Cardiac fibroblast (primary cell): ENCODE results near the gene PARP16.

Experiments used
- DNase-seq, 2 donors: peaks; one replicate each; pipeline versions ENCODE4 v3.0.0 to v3.0.0-alpha.2; 2010; ENCODE audit warnings: low read depth in 2 of 2
- H3K4me3 ChIP-seq, 2 donors: replicated peaks in 1 of 2; 1 replicate in 1 of 2; 2 replicates in 1 of 2; pipeline ENCODE4 v1.5.1; 2011; ENCODE audit warnings: low read depth in 2 of 2, low read length in 2 of 2, mild to moderate bottlenecking in 2 of 2, moderate library complexity in 1 of 2
- CTCF ChIP-seq: IDR thresholded peaks from one replicate; pipeline ENCODE4 v1.5.1; 2011; ENCODE audit warnings: low read depth, mild to moderate bottlenecking, low read length, inconsistent platforms

The PARP16 gene

DNA sequence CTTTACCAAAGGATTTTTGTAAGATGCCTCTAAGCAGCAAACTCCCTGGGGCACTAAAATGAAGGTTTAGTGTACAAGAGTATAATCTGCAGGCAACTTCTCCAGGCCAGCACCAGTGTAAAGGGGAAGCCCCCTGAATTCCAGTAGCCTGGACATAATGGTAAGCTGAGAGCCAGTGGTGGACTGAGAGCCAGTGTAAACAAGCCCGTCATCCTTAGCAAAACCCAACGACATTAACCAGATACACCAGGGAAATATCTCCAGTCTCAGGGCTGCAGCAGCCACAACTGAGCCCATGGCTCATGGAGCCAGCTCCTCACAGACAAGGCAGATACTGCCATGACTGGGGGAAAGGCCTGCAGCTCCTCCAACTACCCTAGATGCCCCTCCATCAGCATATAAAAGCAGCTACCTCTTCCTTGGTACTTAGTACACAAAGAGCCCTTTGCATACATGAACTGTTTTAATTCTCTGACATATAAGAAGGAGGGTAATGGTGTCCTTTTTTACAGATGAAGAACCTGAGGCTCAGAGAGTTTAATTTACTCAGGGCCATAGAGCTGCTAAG, 21.7 kb downstream of the PARP16 start:
- no peak for TF ChIP-seq CTCF
- peak in 1 of 2 donors; percentile 35 for DNase-seq
- H3K4me3 ChIP-seq: no peak overlapping the region

- DNase-seq: no peak
- TF ChIP-seq CTCF: no peak
- H3K4me3 ChIP-seq: no peak overlapping the region
Measured at GRCh38 chr15:65263313-65263712, 23.4 kb downstream of the PARP16 start.

- H3K4me3 ChIP-seq: no peak overlapping the region
- no peak for TF ChIP-seq CTCF
- DNase-seq: no peak
Measured at GRCh38 chr15:65260968-65261367, 25.7 kb downstream of the PARP16 start.

DNA sequence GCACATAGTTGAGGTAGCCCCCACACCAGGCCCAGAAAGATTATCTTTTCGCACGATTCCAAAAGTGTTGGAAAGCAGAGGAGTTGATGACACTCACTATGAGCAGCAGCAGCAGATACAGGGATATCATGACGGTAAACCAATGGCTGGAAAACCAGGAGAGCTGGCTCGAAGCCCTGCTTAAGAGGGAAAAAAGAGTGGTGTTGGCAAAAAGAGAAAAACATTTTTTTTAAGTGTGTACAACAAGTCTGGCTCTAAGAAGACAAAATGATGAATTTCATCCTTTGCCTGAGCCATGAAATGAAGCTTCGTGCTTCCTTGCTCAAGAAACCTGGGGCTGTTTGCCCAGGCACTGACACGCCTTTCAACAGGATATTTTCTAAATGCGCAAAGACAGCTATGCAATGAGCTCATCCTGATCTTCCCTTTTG, 27.3 kb downstream of the PARP16 start:
- no peak for DNase-seq
- TF ChIP-seq CTCF: no peak
- H3K4me3 ChIP-seq: no peak overlapping the region

DNA sequence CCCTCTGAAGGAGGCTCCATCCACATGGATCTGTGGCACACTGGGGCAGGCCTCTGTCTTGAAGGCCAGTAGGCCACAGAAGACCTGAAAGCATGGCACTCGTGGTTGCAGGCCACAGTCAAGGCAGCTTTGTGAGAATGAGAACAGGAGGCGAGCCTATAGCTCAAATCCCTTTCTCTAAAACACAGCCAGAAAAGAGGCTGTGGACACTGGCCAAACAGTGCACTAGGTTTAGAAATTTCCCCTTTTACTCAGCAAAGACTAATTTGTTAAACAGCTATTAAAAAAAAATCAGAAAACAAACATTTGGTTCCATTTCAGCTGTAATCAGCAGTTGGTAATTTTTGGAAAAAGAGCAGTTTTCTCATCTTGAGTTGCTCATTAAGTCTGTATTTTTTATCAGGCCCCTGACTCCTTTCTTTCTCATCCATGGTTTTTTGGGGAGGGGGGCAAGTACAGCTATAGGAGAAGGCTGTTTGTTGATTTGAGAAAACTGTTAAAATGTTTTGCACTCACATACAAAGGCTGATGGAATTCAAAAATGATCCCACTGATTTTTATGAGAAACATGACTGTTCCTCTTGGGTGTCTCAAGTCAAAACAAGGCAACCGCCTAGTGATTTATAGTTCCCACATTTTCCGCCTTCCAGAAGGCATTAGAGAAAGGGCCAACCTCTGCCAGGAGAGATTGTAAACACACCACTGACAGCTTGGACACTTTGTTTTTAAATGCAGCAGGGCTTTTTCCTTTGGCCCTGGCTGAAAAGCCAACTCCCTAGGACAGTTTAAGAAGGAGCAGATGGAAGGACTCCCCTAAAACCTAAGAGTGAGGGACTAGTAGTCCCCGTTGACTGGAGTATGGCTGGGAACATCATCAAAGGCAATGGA, 28.1 kb downstream of the PARP16 start:
- TF ChIP-seq CTCF: no peak
- no peak for DNase-seq
- no peak overlapping the region for H3K4me3 ChIP-seq

GRCh38 chr15:65255486-65256140, 31.1 kb downstream of the PARP16 start:
- H3K4me3 ChIP-seq: no peak overlapping the region
- no peak for TF ChIP-seq CTCF
- DNase-seq: no peak
